Measurements from ENCODE around the gene PIEZO2.
"Not testable (repeated sequence)": the region's sequence is repeated elsewhere in the genome, so short reads cannot be mapped to it uniquely, and the experiment has no call there.

Gene PIEZO2

GRCh38 chr18:11176481-11176881 is 27.1 kb upstream of the PIEZO2 start:
- Histone ChIP-seq H3K4me3 (ENCODE audit: low read depth, low read length) (no peak overlapping the region), H3K36me3 (no peaks in the 10 kb centered on the region), H3K27me3 (no peaks in the 10 kb centered on the region), H3K4me1 (no peaks in the 10 kb centered on the region), H3K9me3 (no peaks in the 10 kb centered on the region)
- no peak for DNase-seq
- TF ChIP-seq CTCF (IDR thresholded peaks at IDR 0.05; ENCODE audit: low read depth, low read length), result no peak

GRCh38 chr18:11175266-11175979 is 26.1 kb upstream of the PIEZO2 start:
- no peaks in the 10 kb centered on the region for H3K36me3 ChIP-seq
- no peaks in the 10 kb centered on the region for H3K9me3 ChIP-seq
- no peaks in the 10 kb centered on the region for H3K27me3 ChIP-seq
- H3K4me3 ChIP-seq (ENCODE audit: low read depth, low read length), result no peak overlapping the region
- no peak for DNase-seq
- no peak for TF ChIP-seq CTCF (IDR thresholded peaks at IDR 0.05; ENCODE audit: low read depth, low read length)
- no peaks in the 10 kb centered on the region for H3K4me1 ChIP-seq

GRCh38 chr18:11174179-11174578 is 24.8 kb upstream of the PIEZO2 start:
- not testable (repeated sequence) for DNase-seq; H3K9me3 ChIP-seq; H3K36me3 ChIP-seq; H3K4me1 ChIP-seq; H3K27me3 ChIP-seq; H3K4me3 ChIP-seq (ENCODE audit: low read depth, low read length)

- H3K4me3 ChIP-seq (ENCODE audit: low read depth, low read length), result no peak overlapping the region
- H3K9me3 ChIP-seq, result no peaks in the 10 kb centered on the region
- no peaks in the 10 kb centered on the region for H3K27me3 ChIP-seq
- no peak for TF ChIP-seq CTCF (IDR thresholded peaks at IDR 0.05; ENCODE audit: low read depth, low read length)
- DNase-seq, result no peak
- no peaks in the 10 kb centered on the region for H3K4me1 ChIP-seq
- H3K36me3 ChIP-seq, result no peaks in the 10 kb centered on the region
These were observed 18.4 kb upstream of the PIEZO2 start for GRCh38 chr18:11167778-11168177.

DNA sequence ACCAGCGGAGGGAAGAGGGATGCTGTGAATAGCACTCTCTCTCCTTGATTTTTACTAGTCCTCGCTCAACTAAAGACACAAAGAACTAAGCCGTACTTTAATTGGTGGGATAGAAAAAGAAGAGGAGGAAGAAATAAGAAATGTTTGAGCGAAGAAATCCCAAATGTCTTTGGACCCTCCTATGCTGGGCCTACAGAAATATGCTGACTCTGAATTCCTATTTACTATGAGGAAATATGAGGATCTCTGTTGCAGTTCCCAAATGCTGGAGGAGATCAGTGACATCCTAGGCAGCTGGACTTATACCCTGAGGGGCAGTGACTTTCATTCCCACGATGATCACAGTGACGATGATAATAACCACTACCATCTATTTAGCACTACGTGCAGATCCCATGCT is 16.6 kb upstream of the PIEZO2 start:
- Histone ChIP-seq H3K4me3 (ENCODE audit: low read depth, low read length) (no peak overlapping the region), H3K36me3 (no peaks in the 10 kb centered on the region), H3K9me3 (no peaks in the 10 kb centered on the region), H3K4me1 (no peaks in the 10 kb centered on the region), H3K27me3 (no peaks in the 10 kb centered on the region)
- no peak for DNase-seq
- TF ChIP-seq CTCF (IDR thresholded peaks at IDR 0.05; ENCODE audit: low read depth, low read length), result no peak

- Histone ChIP-seq H3K4me1 (no peaks in the 10 kb centered on the region), H3K9me3 (no peaks in the 10 kb centered on the region), H3K36me3 (no peaks in the 10 kb centered on the region), H3K4me3 (ENCODE audit: low read depth, low read length) (no peak overlapping the region), H3K27me3 (no peaks in the 10 kb centered on the region)
- no peak for TF ChIP-seq CTCF (IDR thresholded peaks at IDR 0.05; ENCODE audit: low read depth, low read length)
- no peak for DNase-seq
These were observed 15.8 kb upstream of the PIEZO2 start for GRCh38 chr18:11165138-11165537.
